ENCODE data around the gene ZNF678.
"Not testable (repeated sequence)": the region's sequence is repeated elsewhere in the genome, so short reads cannot be mapped to it uniquely, and the experiment has no call there.

ZNF678 gene

GRCh38 chr1:227604446-227604845 lies 41.1 kb downstream of the ZNF678 start:
- no peak for TF ChIP-seq ZC3H10 (CRISPR knock-in tag; IDR thresholded peaks at IDR 0.05)
- no peak for TF ChIP-seq SNAI2 (CRISPR knock-in tag; IDR thresholded peaks at IDR 0.05)
- TF ChIP-seq OSR1 (CRISPR knock-in tag; IDR thresholded peaks at IDR 0.05), result no peak
- TF ChIP-seq GLIS3 (CRISPR knock-in tag; IDR thresholded peaks at IDR 0.05), result no peak
- TF ChIP-seq, protein P1, sequence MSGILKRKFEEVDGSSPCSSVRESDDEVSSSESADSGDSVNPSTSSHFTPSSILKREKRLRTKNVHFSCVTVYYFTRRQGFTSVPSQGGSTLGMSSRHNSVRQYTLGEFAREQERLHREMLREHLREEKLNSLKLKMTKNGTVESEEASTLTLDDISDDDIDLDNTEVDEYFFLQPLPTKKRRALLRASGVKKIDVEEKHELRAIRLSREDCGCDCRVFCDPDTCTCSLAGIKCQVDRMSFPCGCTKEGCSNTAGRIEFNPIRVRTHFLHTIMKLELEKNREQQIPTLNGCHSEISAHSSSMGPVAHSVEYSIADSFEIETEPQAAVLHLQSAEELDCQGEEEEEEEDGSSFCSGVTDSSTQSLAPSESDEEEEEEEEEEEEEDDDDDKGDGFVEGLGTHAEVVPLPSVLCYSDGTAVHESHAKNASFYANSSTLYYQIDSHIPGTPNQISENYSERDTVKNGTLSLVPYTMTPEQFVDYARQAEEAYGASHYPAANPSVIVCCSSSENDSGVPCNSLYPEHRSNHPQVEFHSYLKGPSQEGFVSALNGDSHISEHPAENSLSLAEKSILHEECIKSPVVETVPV (CRISPR knock-in tag; IDR thresholded peaks at IDR 0.05), result no peak
- TF ChIP-seq TOX (CRISPR knock-in tag; IDR thresholded peaks at IDR 0.05; ENCODE audit: borderline replicate concordance), result no peak
- no peak for TF ChIP-seq ESRRG (CRISPR knock-in tag; IDR thresholded peaks at IDR 0.05)
- TF ChIP-seq TSHZ2 (CRISPR knock-in tag; IDR thresholded peaks at IDR 0.05), result no peak
- no peak for TF ChIP-seq ZNF565 (CRISPR knock-in tag; conservative IDR thresholded peaks at IDR 0.05; ENCODE audit: low read depth)
- no peak for TF ChIP-seq RARB (CRISPR knock-in tag; IDR thresholded peaks at IDR 0.05)
- ATAC-seq, result no peak

GRCh38 chr1:227606271-227606670 lies 42.9 kb downstream of the ZNF678 start:
- ATAC-seq, result not testable (repeated sequence)

DNA sequence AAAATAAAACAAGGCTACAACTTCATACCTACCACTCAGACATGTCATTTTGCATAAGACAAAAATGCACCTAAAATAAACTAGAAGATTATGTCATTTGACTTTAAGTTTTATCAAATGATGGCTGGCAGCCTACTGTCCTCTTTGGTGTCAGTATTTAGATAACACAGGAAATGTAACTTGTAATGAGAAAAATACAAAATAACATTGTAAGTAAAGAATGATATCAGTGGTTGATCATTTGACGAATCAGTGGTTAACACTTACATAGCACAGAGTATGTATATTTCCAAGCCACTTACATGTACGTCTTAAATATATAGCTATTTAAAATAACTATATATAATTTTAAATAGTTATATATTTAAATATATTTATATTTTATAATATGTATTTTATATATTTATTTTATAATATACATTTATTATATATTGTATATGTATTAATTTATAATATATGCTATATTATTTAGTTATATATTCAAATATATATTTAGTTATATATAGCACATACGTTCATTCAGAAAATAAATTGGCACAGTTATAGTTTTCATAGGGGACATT lies 44.1 kb downstream of the ZNF678 start:
- no peak for ATAC-seq
- no peak for TF ChIP-seq PPARA (CRISPR knock-in tag; IDR thresholded peaks at IDR 0.05; ENCODE audit: borderline replicate concordance)
- no peak for TF ChIP-seq ARNTL (CRISPR knock-in tag; IDR thresholded peaks at IDR 0.05; ENCODE audit: borderline replicate concordance, low read depth)
- TF ChIP-seq ZNF565 (CRISPR knock-in tag; conservative IDR thresholded peaks at IDR 0.05; ENCODE audit: low read depth), result no peak
- no peak for TF ChIP-seq GLIS3 (CRISPR knock-in tag; IDR thresholded peaks at IDR 0.05)
- no peak for TF ChIP-seq TOX (CRISPR knock-in tag; IDR thresholded peaks at IDR 0.05; ENCODE audit: borderline replicate concordance)
- TF ChIP-seq CREB5 (CRISPR knock-in tag; IDR thresholded peaks at IDR 0.05; ENCODE audit: low read depth), result no peak
- TF ChIP-seq, protein P1 (CRISPR knock-in tag; IDR thresholded peaks at IDR 0.05), result no peak
- TF ChIP-seq CSDC2 (CRISPR knock-in tag; IDR thresholded peaks at IDR 0.05), result no peak
- TF ChIP-seq ZNF70 (CRISPR knock-in tag; IDR thresholded peaks at IDR 0.05), result no peak
- no peak for TF ChIP-seq ZC3H10 (CRISPR knock-in tag; IDR thresholded peaks at IDR 0.05)
- TF ChIP-seq ZNF8 (CRISPR knock-in tag; IDR thresholded peaks at IDR 0.05), result no peak
- no peak for TF ChIP-seq SNAI2 (CRISPR knock-in tag; IDR thresholded peaks at IDR 0.05)
- TF ChIP-seq TCF4 (CRISPR knock-in tag; IDR thresholded peaks at IDR 0.05; ENCODE audit: borderline replicate concordance), result no peak
- TF ChIP-seq PATZ1 (CRISPR knock-in tag; IDR thresholded peaks at IDR 0.05; ENCODE audit: borderline replicate concordance), result no peak
- TF ChIP-seq OSR1 (CRISPR knock-in tag; IDR thresholded peaks at IDR 0.05), result no peak
- no peak for TF ChIP-seq ISL1 (CRISPR knock-in tag; IDR thresholded peaks at IDR 0.05)
- TF ChIP-seq ESRRG (CRISPR knock-in tag; IDR thresholded peaks at IDR 0.05), result no peak
- TF ChIP-seq, protein P2, sequence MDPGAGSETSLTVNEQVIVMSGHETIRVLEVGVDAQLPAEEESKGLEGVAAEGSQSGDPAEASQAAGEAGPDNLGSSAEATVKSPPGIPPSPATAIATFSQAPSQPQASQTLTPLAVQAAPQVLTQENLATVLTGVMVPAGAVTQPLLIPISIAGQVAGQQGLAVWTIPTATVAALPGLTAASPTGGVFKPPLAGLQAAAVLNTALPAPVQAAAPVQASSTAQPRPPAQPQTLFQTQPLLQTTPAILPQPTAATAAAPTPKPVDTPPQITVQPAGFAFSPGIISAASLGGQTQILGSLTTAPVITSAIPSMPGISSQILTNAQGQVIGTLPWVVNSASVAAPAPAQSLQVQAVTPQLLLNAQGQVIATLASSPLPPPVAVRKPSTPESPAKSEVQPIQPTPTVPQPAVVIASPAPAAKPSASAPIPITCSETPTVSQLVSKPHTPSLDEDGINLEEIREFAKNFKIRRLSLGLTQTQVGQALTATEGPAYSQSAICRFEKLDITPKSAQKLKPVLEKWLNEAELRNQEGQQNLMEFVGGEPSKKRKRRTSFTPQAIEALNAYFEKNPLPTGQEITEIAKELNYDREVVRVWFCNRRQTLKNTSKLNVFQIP (CRISPR knock-in tag; IDR thresholded peaks at IDR 0.05; ENCODE audit: borderline replicate concordance, low read depth), result no peak
- no peak for TF ChIP-seq TSHZ2 (CRISPR knock-in tag; IDR thresholded peaks at IDR 0.05)
- no peak for TF ChIP-seq ZFP30 (CRISPR knock-in tag; IDR thresholded peaks at IDR 0.05)
